ENCODE results near the gene TMEM217.

Gene TMEM217

GRCh38 chr6:37175332-37176267, 82.3 kb downstream of the TMEM217 start:
- no peak for DNase-seq (ENCODE audit: low read depth)
- H3K4me3 ChIP-seq (ENCODE audit: low read depth, low read length) = no peak overlapping the region
- no peak for TF ChIP-seq CTCF (IDR thresholded peaks at IDR 0.05; ENCODE audit: low read depth, low read length, missing control alignments)

GRCh38 chr6:37174515-37175331, 83.2 kb downstream of the TMEM217 start:
- no peak for DNase-seq (ENCODE audit: low read depth)
- no peak overlapping the region for H3K4me3 ChIP-seq (ENCODE audit: low read depth, low read length)
- TF ChIP-seq CTCF (IDR thresholded peaks at IDR 0.05; ENCODE audit: low read depth, low read length, missing control alignments) = no peak

GRCh38 chr6:37174196-37174514, 83.8 kb downstream of the TMEM217 start:
- no peak for TF ChIP-seq CTCF (IDR thresholded peaks at IDR 0.05; ENCODE audit: low read depth, low read length, missing control alignments)
- DNase-seq (ENCODE audit: low read depth) = no peak
- no peak overlapping the region for H3K4me3 ChIP-seq (ENCODE audit: low read depth, low read length)

GRCh38 chr6:37173493-37174195, 84.3 kb downstream of the TMEM217 start:
- no peak overlapping the region for H3K4me3 ChIP-seq (ENCODE audit: low read depth, low read length)
- TF ChIP-seq CTCF (IDR thresholded peaks at IDR 0.05; ENCODE audit: low read depth, low read length, missing control alignments) = no peak
- DNase-seq (ENCODE audit: low read depth) = no peak

GRCh38 chr6:37172912-37173492, 84.9 kb downstream of the TMEM217 start:
- H3K4me3 ChIP-seq (ENCODE audit: low read depth, low read length) = no peak overlapping the region
- no peak for DNase-seq (ENCODE audit: low read depth)

More at GRCh38 chr6:37172912-37173492, 84.9 kb downstream of the TMEM217 start:
- TF ChIP-seq CTCF (IDR thresholded peaks at IDR 0.05; ENCODE audit: low read depth, low read length, missing control alignments) = no peak
